ENCODE measurements around the gene ANKH.

The ANKH gene

DNA sequence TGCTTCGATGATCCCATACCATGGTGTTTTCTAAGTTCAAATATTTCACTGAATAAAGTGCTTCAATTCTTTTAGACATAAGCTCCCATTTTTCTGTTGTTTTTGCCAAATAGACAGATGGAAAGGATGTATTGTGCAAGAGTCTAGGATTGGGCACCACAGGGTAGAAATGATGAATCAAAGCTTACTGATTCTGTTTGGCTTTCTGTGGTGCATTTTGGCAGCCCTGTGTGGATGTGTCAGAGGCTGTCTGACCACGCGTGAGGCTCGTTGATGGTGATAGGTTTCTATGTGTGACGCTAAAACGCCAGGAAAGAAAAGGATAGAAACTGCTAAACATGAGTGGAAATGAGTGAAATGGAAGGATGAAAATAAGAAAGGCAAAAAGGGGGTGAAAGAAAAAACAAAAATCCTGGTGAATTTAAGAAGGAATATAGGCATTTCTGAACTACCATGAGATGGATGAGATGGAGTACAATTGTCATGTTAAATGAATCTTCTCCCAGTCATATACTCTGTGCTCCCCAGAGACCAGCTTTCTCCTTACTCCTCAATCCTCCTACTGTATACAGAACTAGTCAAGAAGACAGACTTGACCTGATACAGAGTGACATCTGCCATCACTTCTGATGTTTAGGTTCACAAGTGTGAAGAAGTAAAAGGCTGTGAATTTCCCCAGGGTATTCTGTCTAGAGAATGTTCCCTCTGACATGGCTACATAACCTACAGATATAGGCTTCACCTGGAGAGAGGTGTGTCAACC, 54.4 kb downstream of the ANKH start:
- no peak overlapping the region for H3K4me3 ChIP-seq (replicated peaks; ENCODE audit: low read depth, low read length)
- DNase-seq (ENCODE audit: low read depth), result peak; percentile 92
- TF ChIP-seq, protein P1, sequence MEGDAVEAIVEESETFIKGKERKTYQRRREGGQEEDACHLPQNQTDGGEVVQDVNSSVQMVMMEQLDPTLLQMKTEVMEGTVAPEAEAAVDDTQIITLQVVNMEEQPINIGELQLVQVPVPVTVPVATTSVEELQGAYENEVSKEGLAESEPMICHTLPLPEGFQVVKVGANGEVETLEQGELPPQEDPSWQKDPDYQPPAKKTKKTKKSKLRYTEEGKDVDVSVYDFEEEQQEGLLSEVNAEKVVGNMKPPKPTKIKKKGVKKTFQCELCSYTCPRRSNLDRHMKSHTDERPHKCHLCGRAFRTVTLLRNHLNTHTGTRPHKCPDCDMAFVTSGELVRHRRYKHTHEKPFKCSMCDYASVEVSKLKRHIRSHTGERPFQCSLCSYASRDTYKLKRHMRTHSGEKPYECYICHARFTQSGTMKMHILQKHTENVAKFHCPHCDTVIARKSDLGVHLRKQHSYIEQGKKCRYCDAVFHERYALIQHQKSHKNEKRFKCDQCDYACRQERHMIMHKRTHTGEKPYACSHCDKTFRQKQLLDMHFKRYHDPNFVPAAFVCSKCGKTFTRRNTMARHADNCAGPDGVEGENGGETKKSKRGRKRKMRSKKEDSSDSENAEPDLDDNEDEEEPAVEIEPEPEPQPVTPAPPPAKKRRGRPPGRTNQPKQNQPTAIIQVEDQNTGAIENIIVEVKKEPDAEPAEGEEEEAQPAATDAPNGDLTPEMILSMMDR (IDR thresholded peaks at IDR 0.05; ENCODE audit: low read length, missing control alignments), result no peak

DNA sequence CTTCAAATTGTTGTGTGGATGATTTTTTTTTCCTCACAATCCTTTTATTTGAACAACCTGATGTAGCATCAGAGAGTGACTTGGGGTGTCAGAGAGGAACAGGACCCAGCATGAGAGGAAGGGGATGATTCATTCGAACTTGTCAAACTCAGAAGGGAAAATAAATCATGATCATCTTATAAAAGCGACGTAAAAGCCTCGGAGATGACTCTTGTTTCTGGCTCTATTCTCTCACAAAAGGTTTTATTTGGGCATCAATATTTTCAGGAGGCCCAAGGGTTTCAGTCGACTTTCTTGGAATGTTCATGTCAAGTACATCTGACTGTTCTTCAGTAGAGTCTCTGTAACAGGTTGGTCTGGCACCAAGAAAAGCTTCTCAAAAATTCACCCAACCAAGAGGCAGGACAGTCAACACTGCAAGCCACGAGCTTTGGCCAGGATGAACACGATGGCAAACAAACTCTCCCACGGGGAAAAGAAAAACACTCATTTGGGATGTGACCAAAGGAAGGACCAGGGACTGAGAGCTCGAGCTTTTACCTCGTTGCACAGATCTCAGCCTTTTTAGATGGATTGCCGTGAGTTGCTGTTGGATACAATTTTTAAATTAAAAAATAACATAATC, 55.1 kb downstream of the ANKH start:
- DNase-seq (ENCODE audit: low read depth), result no peak
- no peak overlapping the region for H3K4me3 ChIP-seq (replicated peaks; ENCODE audit: low read depth, low read length)
- TF ChIP-seq, protein P1 (IDR thresholded peaks at IDR 0.05; ENCODE audit: low read length, missing control alignments), result no peak

DNA sequence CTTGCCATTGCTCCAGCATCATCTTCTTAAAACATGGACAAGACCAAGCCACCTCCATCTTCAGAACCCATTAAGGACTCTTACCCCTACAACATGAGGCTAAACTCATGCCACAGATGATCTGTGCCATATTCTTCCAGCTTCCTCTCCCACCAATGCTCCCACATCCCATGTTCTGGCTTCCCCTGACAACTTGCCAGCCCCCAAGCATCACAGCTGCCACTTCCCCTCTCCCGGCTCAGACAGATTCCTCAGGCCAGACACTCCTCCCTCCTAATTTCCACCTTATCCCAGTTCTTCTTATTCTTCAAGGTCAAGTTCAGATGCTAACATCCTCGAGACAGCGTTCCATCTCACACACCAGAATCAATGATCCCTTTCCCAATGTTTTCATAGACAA, 57.8 kb downstream of the ANKH start:
- H3K4me3 ChIP-seq (replicated peaks; ENCODE audit: low read depth, low read length), result no peak overlapping the region
- TF ChIP-seq, protein P1 (IDR thresholded peaks at IDR 0.05; ENCODE audit: low read length, missing control alignments), result no peak
- no peak for DNase-seq (ENCODE audit: low read depth)

DNA sequence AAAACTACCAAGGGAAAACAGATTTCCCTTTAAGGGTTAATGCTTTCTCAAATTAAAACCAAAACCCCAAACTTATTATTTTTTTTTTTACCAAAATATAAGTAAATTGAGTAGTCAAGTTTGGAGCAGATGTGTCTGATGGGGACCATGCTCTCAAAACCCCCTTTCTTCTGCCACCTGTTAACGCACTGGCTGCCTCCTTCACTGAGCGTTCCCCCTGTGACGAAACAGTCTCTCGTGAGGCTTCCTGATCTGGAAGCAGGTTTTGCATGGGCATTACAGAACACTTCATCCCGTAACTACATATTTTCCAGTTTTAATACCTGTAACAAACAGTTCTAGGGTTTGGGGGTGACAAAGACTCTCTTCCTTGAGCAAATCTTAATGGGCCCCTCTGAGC, 59.4 kb downstream of the ANKH start:
- no peak for DNase-seq (ENCODE audit: low read depth)
- TF ChIP-seq, protein P1 (IDR thresholded peaks at IDR 0.05; ENCODE audit: low read length, missing control alignments), result no peak
- no peak overlapping the region for H3K4me3 ChIP-seq (replicated peaks; ENCODE audit: low read depth, low read length)

DNA sequence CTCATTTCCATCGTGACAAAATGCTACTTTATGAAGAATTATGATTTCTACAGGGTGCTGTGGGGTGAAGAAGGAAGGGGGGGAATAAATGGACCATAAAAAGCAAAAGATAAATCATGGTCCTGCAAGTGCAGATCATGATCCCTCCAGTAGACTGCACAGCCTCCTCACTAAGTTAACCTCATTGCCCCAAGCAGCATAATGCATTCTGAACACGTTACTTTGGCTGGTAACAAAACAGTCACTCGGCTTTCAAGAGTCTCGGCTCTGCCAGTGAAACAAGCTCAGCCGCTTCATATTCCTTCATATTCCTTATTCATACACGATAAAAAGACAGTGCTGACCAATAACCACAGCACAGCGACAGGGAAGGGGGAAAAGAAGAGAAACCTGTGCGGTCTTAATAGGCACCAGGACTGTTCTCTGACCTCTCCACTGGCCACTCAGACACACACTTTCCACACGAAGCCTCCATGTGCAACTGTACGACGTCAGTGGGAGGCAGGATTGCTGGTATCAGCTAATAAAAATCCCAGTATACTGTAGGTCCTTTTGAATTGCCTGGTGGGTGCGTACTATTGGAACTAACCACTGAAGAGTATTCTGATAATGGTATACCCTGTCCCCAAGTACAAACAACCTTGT, 60.5 kb downstream of the ANKH start:
- TF ChIP-seq, protein P1 (IDR thresholded peaks at IDR 0.05; ENCODE audit: low read length, missing control alignments), result no peak
- no peak for DNase-seq (ENCODE audit: low read depth)
- no peak overlapping the region for H3K4me3 ChIP-seq (replicated peaks; ENCODE audit: low read depth, low read length)

DNA sequence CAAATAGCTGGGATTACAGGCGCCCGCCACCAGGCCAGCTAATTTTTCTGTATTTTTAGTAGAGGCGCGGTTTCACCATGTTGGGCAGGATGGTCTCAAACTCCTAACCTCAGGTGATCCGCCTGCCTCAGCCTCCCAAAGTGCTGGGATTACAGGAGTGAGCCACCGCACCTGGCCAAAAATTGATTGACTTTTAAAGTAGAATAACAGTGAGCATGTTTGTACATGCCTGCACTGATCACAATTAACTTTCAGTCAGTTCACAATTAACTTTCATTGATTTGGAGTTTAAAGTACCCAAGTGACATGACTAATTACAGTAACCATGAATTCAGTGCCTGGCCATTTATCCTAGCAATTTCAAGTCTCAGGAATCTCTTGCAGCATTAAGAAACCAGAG, 61.3 kb downstream of the ANKH start:
- no peak overlapping the region for H3K4me3 ChIP-seq (replicated peaks; ENCODE audit: low read depth, low read length)
- TF ChIP-seq, protein P1 (IDR thresholded peaks at IDR 0.05; ENCODE audit: low read length, missing control alignments), result no peak
- no peak for DNase-seq (ENCODE audit: low read depth)
